Common myeloid progenitor, CD34-positive (primary cell): Measurements from ENCODE around the gene OR52B4. TPM values are rescaled to one million over a fixed set of nuclear protein-coding genes. Genes with fewer than 3 reads are reported as not detected.
A peak's percentile ranks its signal among the peaks of the same experiment; 100 is the strongest.
"Not testable (repeated sequence)": the region's sequence is repeated elsewhere in the genome, so short reads cannot be mapped to it uniquely, and the experiment has no call there.

Experiments
- CTCF ChIA-PET: fragments of 350-600 bp; sonication (Branson Sonifier 250); formaldehyde crosslinking; loops from one replicate; lab custom pipeline; 2021; ENCODE audit warnings: antibody characterized with exemption; lab: Charles Lee
- POLR2A ChIA-PET: fragments of 350-600 bp; sonication (Branson Sonifier 250); formaldehyde crosslinking; loops from one replicate; lab custom pipeline; 2021; ENCODE audit warnings: antibody characterized with exemption; lab: Charles Lee
- DNase-seq, 3 donors: peaks; one replicate each; pipeline versions ENCODE4 v3.0.0 to v3.0.0-alpha.2; 2013
- H3K27ac ChIP-seq, 2 experiments: 1 replicate in 1 of 2; 2 replicates in 1 of 2; pipeline ENCODE4 v1.7.0; 2013; ENCODE audit warnings: inconsistent platforms in 2 of 2, low read length in 2 of 2, mild to moderate bottlenecking in 2 of 2, low read depth in 1 of 2, moderate library complexity in 1 of 2; ENCODE audit not compliant: severe bottlenecking in 2 of 2, insufficient read depth in 1 of 2, poor library complexity in 1 of 2
- H3K27me3 ChIP-seq, 5 experiments: replicated peaks in 2 of 5; 1 replicate in 3 of 5; 2 replicates in 2 of 5; pipeline versions ENCODE4 v1.6.1 to v1.7.0; 2013; ENCODE audit warnings: low read length in 4 of 5, mild to moderate bottlenecking in 2 of 5, moderate library complexity in 2 of 5, inconsistent platforms in 1 of 5; ENCODE audit not compliant: insufficient read depth in 5 of 5, control insufficient read depth in 4 of 5
- H3K36me3 ChIP-seq, 4 experiments: 1 replicate in 2 of 4; 2 replicates in 2 of 4; pipeline versions ENCODE4 v1.6.1 to v1.7.0; 2013; ENCODE audit warnings: low read length in 3 of 4, control low read depth in 1 of 4, mild to moderate bottlenecking in 1 of 4; ENCODE audit not compliant: control insufficient read depth in 4 of 4, insufficient read depth in 4 of 4
- H3K4me1 ChIP-seq, 4 experiments: 1 replicate in 3 of 4; 2 replicates in 1 of 4; pipeline versions ENCODE4 v1.6.1 to v1.7.1; 2013; ENCODE audit warnings: low read length in 3 of 4, mild to moderate bottlenecking in 3 of 4, control low read depth in 1 of 4, inconsistent platforms in 1 of 4, moderate library complexity in 1 of 4; ENCODE audit not compliant: control insufficient read depth in 4 of 4, insufficient read depth in 4 of 4; ENCODE audit errors: control extremely low read depth in 1 of 4
- H3K4me3 ChIP-seq, 7 experiments: 1 replicate in 4 of 7; 2 replicates in 3 of 7; pipeline versions ENCODE4 v1.5.1 to v1.7.0; 2013; ENCODE audit warnings: mild to moderate bottlenecking in 7 of 7, low read length in 6 of 7, moderate library complexity in 6 of 7, inconsistent platforms in 2 of 7, low read depth in 2 of 7, control low read depth in 1 of 7; ENCODE audit not compliant: insufficient read depth in 4 of 7, control insufficient read depth in 1 of 7; ENCODE audit errors: extremely low read depth in 1 of 7
- H3K9me3 ChIP-seq, 5 experiments: 1 replicate in 4 of 5; 2 replicates in 1 of 5; pipeline versions ENCODE4 v1.6.1 to v1.7.1; 2013; ENCODE audit warnings: low read length in 4 of 5, mild to moderate bottlenecking in 2 of 5, inconsistent platforms in 1 of 5, low read depth in 1 of 5, moderate library complexity in 1 of 5; ENCODE audit not compliant: control insufficient read depth in 4 of 5, insufficient read depth in 2 of 5; ENCODE audit errors: control extremely low read depth in 1 of 5
- WGBS: methylation state at CpG from one replicate; pipeline ENCODE4 v1.1.5; 2013; ENCODE audit not compliant: insufficient coverage; 5-methylcytosine and 5-hydroxymethylcytosine counted together
- polyA plus RNA-seq: library from polyadenylated mRNA; unstranded; fragments of 120-200 nt; gene quantifications from one replicate; pipeline ENCODE4 v1.2.1, GENCODE V29; 2013

The OR52B4 gene
- polyA plus RNA-seq = not detected

GRCh38 chr11:4368286-4368685 is at the start of gene OR52B4:
OR52B4 (minus strand) TSS chr11:4368386; CDS start chr11:4368295, 91 bp downstream.
- WGBS = 92% methylated on average over 1 of the region's 4 CpGs
- H3K36me3 ChIP-seq = no peaks in the 10 kb centered on the region

DNA sequence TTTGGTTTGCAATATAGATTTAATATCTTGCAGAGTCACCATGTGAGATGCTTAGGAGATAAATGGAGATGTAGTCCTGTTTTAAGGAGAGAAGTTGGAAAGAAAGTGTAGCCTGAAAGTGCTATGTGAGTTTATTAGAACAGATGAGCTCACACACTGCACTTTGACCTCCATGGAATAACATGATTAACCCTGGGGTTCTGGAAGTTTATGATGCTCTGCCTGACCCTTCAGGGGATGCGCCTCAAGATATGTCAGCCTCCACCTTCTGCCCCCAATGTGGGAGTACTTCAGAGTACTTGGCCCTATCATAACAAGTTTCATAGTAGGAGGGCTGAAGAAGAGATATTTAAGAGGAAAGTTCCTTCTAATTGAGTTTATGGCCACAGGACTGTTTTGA is 48.6 kb upstream of the OR52B4 start:
- POLR2A ChIA-PET = no interaction called here
- no peak for DNase-seq
- Histone ChIP-seq H3K4me1 (no peaks in the 10 kb centered on the region), H3K27ac (no peak overlapping the region), H3K27me3 (no peaks in the 10 kb centered on the region), H3K9me3 (no peaks in the 10 kb centered on the region), H3K4me3 (no peak overlapping the region), H3K36me3 (no peaks in the 10 kb centered on the region)
- 100% methylated on average over 1 of the region's 1 CpG for WGBS
- CTCF ChIA-PET = no interaction called here

More at GRCh38 chr11:4368286-4368685, at the start of gene OR52B4:
- ChIA-PET POLR2A (no interaction called here), CTCF (no interaction called here)
- DNase-seq = no peak
- peaks cover 0 to 3% (median 0%) of the 10 kb centered on the region in 5 experiments for H3K27me3 ChIP-seq
- no peak within 1 kb of the TSS for H3K4me3 ChIP-seq
- no peaks in the 10 kb centered on the region for H3K9me3 ChIP-seq
- H3K27ac ChIP-seq = no peak within 1 kb of the TSS
- no peaks in the 10 kb centered on the region for H3K4me1 ChIP-seq

- H3K27ac ChIP-seq = no peak overlapping the region
- POLR2A ChIA-PET = no interaction called here
- H3K36me3 ChIP-seq = no peaks in the 10 kb centered on the region
- no peaks in the 10 kb centered on the region for H3K27me3 ChIP-seq
- H3K4me1 ChIP-seq = no peaks in the 10 kb centered on the region
- DNase-seq = no peak
- CTCF ChIA-PET = no interaction called here
- 88% methylated on average over 1 of the region's 1 CpG for WGBS
- no peak overlapping the region for H3K4me3 ChIP-seq
- no peaks in the 10 kb centered on the region for H3K9me3 ChIP-seq
Measured at GRCh38 chr11:4416306-4416705, 48.1 kb upstream of the OR52B4 start.

DNA sequence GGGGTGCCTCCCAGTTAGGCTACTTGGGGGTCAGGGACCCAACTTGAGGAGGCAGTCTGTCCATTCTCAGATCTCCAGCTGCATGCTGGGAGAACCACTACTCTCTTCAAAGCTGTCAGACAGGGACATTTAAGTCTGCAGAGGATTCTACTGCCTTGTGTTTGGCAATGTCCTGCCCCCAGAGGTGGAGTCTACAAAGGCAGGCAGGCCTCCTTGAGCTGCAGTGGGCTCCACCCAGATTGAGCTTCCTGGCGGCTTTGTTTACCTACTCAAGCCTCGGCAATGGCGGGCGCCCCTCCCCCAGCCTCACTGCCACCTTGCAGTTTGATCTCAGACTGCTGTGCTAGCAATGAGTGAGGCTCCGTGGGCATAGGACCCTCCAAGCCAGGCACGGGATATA is 38.0 kb upstream of the OR52B4 start:
- H3K4me1 ChIP-seq, DNase-seq, POLR2A ChIA-PET, H3K27me3 ChIP-seq, H3K9me3 ChIP-seq, H3K27ac ChIP-seq, H3K36me3 ChIP-seq, H3K4me3 ChIP-seq, CTCF ChIA-PET: not testable (repeated sequence)
- 40% methylated on average over 1 of the region's 6 CpGs for WGBS

- DNase-seq = no peak
- ChIA-PET CTCF (no interaction called here), POLR2A (interaction anchor here (0.5 kb wide), 1 partner anchor 199 kb away, joined by 3 read pairs; no protein-coding TSS in a partner anchor)
- Histone ChIP-seq H3K27ac (no peak overlapping the region), H3K4me1 (peaks cover 4 to 10% (median 8%) of the 10 kb centered on the region in 4 experiments), H3K27me3 (no peaks in the 10 kb centered on the region), H3K9me3 (peaks cover 0 to 4% (median 0%) of the 10 kb centered on the region in 5 experiments), H3K4me3 (peak overlapping the region; percentile 83 to 98 (median 96)), H3K36me3 (peaks cover 10 to 18% (median 14%) of the 10 kb centered on the region in 4 experiments)
- WGBS = 44% methylated on average over 8 of the region's 11 CpGs
Measured at GRCh38 chr11:4393858-4394223, 25.7 kb upstream of the OR52B4 start.

DNA sequence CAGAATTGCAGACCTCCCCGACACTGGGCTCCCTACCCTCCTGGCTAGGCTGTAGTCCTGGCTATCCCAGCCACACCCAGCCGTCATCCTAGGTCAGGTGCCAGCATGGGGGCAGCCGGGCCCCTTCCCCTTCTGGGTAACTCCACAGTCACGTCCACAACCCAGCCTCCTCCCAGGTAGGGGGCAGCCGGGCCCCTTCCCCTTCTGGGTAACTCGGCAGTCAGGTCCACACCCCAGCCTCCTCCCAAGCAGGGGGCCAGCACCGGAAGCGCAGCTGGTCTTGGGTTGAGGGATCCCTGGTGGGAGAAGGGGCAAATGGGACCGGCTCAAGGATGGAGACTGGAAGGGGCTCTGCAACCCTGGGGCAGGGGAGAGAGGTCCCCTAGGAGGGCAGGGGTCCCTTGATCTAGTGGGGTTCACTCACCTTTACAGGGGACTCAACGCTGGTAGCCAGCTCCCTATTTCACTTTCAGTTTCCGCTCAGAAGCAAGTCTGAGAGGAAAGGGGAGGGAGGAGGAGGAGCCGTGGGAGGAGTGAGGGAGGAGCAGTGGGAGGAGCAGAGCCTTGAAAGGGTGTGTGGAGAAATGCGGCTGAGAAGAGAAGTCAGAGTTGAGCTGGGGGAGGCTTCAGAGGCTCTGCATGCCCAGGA is 25.1 kb upstream of the OR52B4 start, which contains the start of gene TRIM21:
Gene TRIM21 (minus strand): TSS at position 494 of the 649 bp plus-strand sequence. CDS start 3,293 bp downstream, outside the sequence.
- 0% methylated on average over 6 of the region's 13 CpGs for WGBS
- ChIA-PET CTCF (no interaction called here), POLR2A (interaction anchor here (0.5 kb wide), 1 partner anchor 198 kb away, joined by 3 read pairs; no protein-coding TSS in a partner anchor)
- Histone ChIP-seq H3K4me1 (peaks cover 4 to 10% (median 8%) of the 10 kb centered on the region in 4 experiments), H3K9me3 (peaks cover 0 to 4% (median 0%) of the 10 kb centered on the region in 5 experiments), H3K27me3 (no peaks in the 10 kb centered on the region), H3K4me3 (peak within 1 kb of the TSS; percentile 83 to 98 (median 96)), H3K36me3 (peaks cover 10 to 23% (median 19%) of the 10 kb centered on the region in 4 experiments), H3K27ac (peak within 1 kb of the TSS; percentile 52 to 91)
- peak; percentile 83 to 95 (median 94) for DNase-seq

GRCh38 chr11:4388221-4388620 is 20.0 kb upstream of the OR52B4 start:
- CTCF ChIA-PET = no interaction called here

More at GRCh38 chr11:4388221-4388620, 20.0 kb upstream of the OR52B4 start:
- DNase-seq = no peak
- H3K27ac ChIP-seq = no peak overlapping the region
- no peak overlapping the region for H3K4me3 ChIP-seq
- no peaks in the 10 kb centered on the region for H3K27me3 ChIP-seq
- peaks cover 0 to 7% (median 6%) of the 10 kb centered on the region in 4 experiments for H3K4me1 ChIP-seq
- peaks cover 30 to 66% (median 54%) of the 10 kb centered on the region in 4 experiments for H3K36me3 ChIP-seq
- WGBS = 100% methylated on average over 1 of the region's 2 CpGs
- no peaks in the 10 kb centered on the region for H3K9me3 ChIP-seq
- POLR2A ChIA-PET = no interaction called here
